ENCODE data around the gene MAEL.

Gene MAEL

DNA sequence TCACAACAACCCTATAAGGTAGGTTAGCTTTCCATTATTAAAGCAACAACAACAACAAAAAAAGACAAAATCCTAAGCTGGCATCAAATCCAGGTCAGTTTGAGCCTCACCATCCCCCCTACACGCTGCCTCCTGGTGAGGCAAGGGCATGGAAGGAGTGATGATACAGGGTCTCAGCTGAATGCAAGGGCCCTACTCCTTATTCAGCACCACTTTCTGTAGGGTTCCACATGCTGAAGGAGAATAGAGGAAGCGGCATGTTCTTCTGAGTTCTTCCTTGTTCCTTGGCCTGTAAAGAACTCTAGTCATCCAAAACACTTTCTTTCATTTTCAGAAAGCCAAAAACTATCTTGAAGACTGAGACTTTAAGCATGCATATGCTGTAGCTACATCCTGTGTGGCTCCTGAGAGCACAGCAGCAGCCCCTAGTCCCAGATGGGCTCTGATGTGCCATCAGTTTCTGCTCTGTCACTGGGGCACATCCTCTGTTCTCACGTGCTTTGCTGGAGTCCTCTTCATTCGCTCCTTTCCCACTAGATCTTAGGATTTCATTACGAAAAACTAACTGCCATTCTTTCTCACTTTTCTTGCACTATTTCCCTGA is 19.9 kb upstream of the MAEL start:
- H3K4me3 ChIP-seq (replicated peaks in 1 of 2; ENCODE audit: low read depth in 2 of 2, low read length in 2 of 2): no peak overlapping the region
- TF ChIP-seq, protein P1, sequence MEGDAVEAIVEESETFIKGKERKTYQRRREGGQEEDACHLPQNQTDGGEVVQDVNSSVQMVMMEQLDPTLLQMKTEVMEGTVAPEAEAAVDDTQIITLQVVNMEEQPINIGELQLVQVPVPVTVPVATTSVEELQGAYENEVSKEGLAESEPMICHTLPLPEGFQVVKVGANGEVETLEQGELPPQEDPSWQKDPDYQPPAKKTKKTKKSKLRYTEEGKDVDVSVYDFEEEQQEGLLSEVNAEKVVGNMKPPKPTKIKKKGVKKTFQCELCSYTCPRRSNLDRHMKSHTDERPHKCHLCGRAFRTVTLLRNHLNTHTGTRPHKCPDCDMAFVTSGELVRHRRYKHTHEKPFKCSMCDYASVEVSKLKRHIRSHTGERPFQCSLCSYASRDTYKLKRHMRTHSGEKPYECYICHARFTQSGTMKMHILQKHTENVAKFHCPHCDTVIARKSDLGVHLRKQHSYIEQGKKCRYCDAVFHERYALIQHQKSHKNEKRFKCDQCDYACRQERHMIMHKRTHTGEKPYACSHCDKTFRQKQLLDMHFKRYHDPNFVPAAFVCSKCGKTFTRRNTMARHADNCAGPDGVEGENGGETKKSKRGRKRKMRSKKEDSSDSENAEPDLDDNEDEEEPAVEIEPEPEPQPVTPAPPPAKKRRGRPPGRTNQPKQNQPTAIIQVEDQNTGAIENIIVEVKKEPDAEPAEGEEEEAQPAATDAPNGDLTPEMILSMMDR (IDR thresholded peaks at IDR 0.05; ENCODE audit: low read depth, low read length): no peak
- DNase-seq (ENCODE audit: low read depth in 2 of 2): no peak

DNA sequence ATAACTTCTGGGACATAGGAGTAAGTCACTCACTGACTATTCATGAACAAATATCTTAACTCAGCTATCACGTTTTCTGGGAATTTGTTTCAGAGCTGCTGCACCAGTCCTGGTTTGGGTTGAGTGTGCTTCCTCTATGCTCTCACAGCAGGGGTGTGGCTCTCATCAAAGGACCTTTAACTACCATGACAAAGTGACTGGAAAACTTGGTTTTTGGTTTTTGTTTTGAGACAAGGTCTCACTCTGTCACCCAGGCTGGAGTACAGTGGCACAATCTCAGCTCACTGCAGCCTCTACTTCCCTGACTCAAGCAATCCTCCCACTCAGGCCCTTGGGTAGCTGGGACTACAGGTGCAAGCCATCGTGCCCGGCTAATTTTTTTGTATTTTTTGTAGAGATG is 17.8 kb upstream of the MAEL start:
- DNase-seq (ENCODE audit: low read depth in 2 of 2): no peak
- no peak overlapping the region for H3K4me3 ChIP-seq (replicated peaks in 1 of 2; ENCODE audit: low read depth in 2 of 2, low read length in 2 of 2)
- TF ChIP-seq, protein P1 (IDR thresholded peaks at IDR 0.05; ENCODE audit: low read depth, low read length): no peak

DNA sequence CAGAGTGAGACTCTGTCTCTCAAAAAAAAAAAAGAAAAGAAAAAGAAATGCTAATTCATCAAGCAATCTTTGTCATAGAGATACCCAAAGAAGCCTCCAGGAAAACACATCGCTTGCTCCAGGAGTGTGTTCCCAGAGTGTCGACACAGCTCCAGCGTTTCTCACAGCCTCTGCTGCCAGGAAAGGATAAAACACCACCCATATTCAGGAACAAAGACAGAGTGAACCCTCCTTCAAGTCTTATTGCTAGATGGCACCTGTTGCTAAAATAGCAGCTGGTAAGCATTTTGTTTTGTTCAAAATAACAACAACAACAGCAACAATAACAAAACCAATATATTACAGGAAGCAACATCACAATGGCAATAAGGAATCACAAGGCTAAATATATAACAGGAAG is 16.9 kb upstream of the MAEL start:
- TF ChIP-seq, protein P1 (IDR thresholded peaks at IDR 0.05; ENCODE audit: low read depth, low read length): no peak
- no peak for DNase-seq (ENCODE audit: low read depth in 2 of 2)
- H3K4me3 ChIP-seq (replicated peaks in 1 of 2; ENCODE audit: low read depth in 2 of 2, low read length in 2 of 2): no peak overlapping the region

DNA sequence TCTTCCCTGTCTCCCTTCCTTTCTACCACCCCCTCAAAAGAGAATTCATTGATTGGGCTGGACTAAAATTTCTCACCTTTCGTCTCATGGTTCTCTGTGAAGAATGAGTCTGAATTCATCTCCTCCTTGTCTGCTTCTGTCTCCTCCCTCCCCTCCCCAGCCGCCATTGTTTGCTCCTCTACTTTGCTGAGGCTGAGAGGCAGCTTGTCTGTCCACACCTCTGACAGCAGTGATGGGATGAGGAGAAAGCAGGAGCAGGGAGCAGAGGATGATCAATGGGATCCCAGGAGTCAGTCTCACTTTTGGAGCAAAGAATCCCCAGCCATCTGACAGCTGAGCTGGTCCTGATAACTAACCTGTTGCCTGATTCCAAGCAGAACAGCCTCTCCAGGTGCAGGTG is 16.3 kb upstream of the MAEL start:
- no peak for DNase-seq (ENCODE audit: low read depth in 2 of 2)
- no peak overlapping the region for H3K4me3 ChIP-seq (replicated peaks in 1 of 2; ENCODE audit: low read depth in 2 of 2, low read length in 2 of 2)
- TF ChIP-seq, protein P1 (IDR thresholded peaks at IDR 0.05; ENCODE audit: low read depth, low read length): no peak

DNA sequence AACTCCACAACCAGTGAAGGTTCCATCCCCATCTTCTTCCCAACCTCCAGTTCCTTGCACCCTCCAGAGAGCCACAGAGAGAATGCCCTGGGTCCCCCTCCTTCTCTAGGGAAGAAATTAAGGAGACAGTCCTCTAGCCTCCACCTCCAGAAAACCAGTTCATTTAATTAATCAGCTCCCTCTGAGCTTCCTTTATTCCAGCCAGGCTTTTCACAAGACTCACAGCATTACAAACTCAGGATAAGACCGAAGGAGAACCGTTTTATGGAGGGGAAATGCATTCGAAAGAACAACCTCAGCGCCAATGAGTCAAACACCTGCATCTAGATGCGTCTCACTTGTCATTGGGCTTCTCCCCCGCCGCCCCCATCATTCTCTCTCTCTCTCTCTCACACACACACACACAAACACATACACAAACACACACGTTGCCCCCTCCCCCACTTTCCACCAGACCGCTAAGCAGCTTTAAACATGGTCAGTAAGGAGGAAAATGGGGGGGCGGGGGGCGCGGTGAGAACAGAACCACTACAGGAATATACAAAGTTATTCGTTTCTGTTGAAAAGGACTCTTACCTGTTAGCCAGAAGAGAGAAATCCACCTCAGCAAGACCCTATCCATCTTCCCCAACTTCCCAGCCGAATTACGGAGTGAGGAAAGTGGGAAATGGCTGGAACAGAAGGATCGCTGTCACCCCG is 14.3 kb upstream of the MAEL start:
- TF ChIP-seq, protein P1 (IDR thresholded peaks at IDR 0.05; ENCODE audit: low read depth, low read length): no peak
- peak in 1 of 2 donors; percentile 2 for DNase-seq (ENCODE audit: low read depth in 2 of 2)
- peak overlapping the region; percentile 29 to 30 for H3K4me3 ChIP-seq (replicated peaks in 1 of 2; ENCODE audit: low read depth in 2 of 2, low read length in 2 of 2)

DNA sequence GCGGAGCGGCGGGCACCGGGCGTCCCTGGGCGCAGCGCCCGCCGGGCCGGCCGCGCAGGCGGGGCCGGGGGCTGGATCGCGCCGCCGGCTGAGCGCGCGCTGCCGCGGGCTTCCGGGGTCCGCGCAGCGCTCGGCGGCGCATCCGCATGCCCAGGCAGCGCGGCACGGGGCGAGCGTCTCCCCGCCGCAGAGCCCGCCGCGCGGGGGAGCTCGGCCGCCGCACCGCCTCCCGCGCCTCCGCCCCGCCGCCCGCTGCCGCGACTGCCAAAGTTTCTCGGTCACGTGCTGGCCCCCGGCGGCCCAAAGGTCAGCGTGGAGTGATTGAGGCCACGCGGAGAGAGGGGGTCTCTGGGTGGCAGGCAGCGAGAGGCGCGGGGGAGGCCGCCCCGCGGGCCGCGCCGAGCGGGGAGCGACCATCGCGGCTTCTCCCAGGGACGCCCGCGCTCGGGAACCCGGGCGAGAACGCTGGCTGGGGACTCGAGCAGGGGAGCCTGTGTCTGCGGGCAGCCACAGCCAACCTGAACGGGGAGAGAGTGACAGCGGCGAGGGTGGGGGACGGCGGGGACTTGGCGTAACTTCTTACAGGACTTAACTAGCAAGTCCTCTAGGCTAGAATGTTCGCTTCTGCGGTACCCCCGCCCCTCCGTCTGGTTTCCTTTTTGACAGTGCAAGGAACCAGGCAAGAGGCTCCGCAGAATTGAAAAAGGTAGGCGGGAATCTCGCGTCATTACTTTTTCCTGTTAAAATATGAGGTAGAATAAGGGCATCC is 13.5 kb upstream of the MAEL start, which contains the start of gene ILDR2:
Gene ILDR2, minus strand, starts transcription at position 180 of the 769 bp plus-strand sequence. CDS start 272 bp downstream, outside the sequence.
- peak within 1 kb of the TSS; percentile 51 to 53 for H3K4me3 ChIP-seq (replicated peaks in 1 of 2; ENCODE audit: low read depth in 2 of 2, low read length in 2 of 2)
- peak; percentile 14 to 40 for DNase-seq (ENCODE audit: low read depth in 2 of 2)
- TF ChIP-seq, protein P1 (IDR thresholded peaks at IDR 0.05; ENCODE audit: low read depth, low read length): no peak
